Ovary (tissue), 9 donors: ENCODE measurements around the gene IL6R. TPM values are rescaled to one million over a fixed set of nuclear protein-coding genes. Genes with fewer than 3 reads are reported as not detected.
"Not testable (repeated sequence)": the region's sequence is repeated elsewhere in the genome, so short reads cannot be mapped to it uniquely, and the experiment has no call there.

Source experiments
- DNase-seq, 5 donors: peaks; one replicate each; pipeline ENCODE4 v3.0.0-alpha.2; 2019 to 2020
- H3K27ac ChIP-seq, 2 donors: fragments of 200-600 bp; one replicate each; pipeline versions ENCODE4 v1.5.1 to v1.8.0; 2019 to 2022
- H3K27me3 ChIP-seq: fragments of 200-600 bp; one replicate; pipeline ENCODE4 v1.8.0; 2022
- H3K36me3 ChIP-seq: fragments of 200-600 bp; sonication (generic); one replicate; pipeline ENCODE4 v1.5.1; 2019
- H3K4me1 ChIP-seq: one replicate; pipeline ENCODE4 v1.8.1; 2013; ENCODE audit warnings: mild to moderate bottlenecking, moderate library complexity; ENCODE audit not compliant: insufficient read depth
- H3K4me3 ChIP-seq: fragments of 200-600 bp; sonication (generic); one replicate; pipeline ENCODE4 v1.5.1; 2017
- H3K9me3 ChIP-seq, 2 donors: fragments of 200-600 bp in 1 of 2; sonication (generic) in 1 of 2; one replicate each; pipeline versions ENCODE4 v1.5.1 to v1.8.1; 2013 to 2019; ENCODE audit warnings: mild to moderate bottlenecking in 1 of 2, moderate library complexity in 1 of 2
- CTCF ChIP-seq, 3 donors: fragments of 450-650 bp in 2 of 3; fragments of 200-600 bp in 1 of 3; IDR thresholded peaks; one replicate each; pipeline versions ENCODE4 v1.5.1 to v1.8.0; 2016 to 2022; ENCODE audit warnings: antibody characterized with exemption in 3 of 3, mild to moderate bottlenecking in 1 of 3
- EP300 ChIP-seq: sonication (generic); formaldehyde crosslinking; IDR thresholded peaks from one replicate; pipeline ENCODE4 v1.6.1; 2017; ENCODE audit warnings: antibody characterized with exemption
- POLR2A ChIP-seq: fragments of 450-650 bp; IDR thresholded peaks from one replicate; pipeline ENCODE4 v1.6.1; 2017; ENCODE audit warnings: antibody characterized with exemption, mild to moderate bottlenecking, moderate library complexity
- WGBS, 3 donors: extraction: QIAGEN DNeasy Blood & Tissue Kit in 1 of 3; methylation state at CpG; one replicate each; pipeline versions ENCODE4 v1.1.5 to v1.1.7; 2013 to 2017; 5-methylcytosine and 5-hydroxymethylcytosine counted together
- intact Hi-C, 4 donors: fragments of 100-400 bp; cut with DNase I; formaldehyde crosslinking; loops; one replicate each; pipeline versions ENCODE4 v1.11.0 to v1.15.1; 2022 to 2023
- polyA plus RNA-seq, 2 donors: library from polyadenylated mRNA; stranded (reverse); fragments of 200-250 nt in 1 of 2; fragments of 350-450 nt in 1 of 2; fragmentation: Illumina TruSeq in 1 of 2; extraction: RNeasy Lipid Tissue Mini Kit (QIAGEN cat#74804) in 1 of 2; gene quantifications; one replicate each; pipeline ENCODE4 v1.2.3, GENCODE V29; 2013 to 2014
- total RNA-seq, 7 donors: library from RNA; depleted of rRNA in 2 of 7; stranded (reverse); fragments of >200 nt in 2 of 7; fragmentation: NEBNext Ultra II Directional in 3 of 7; extraction: Animal tissue kit (Norgen Biotek cat#: 25700) in 3 of 7; gene quantifications; one replicate each; pipeline versions ENCODE4 v1.1.0 to v1.2.4, GENCODE V29; 2016 to 2023
- donor health status: DM: no; HTN: no; CAD: no; lungs with moderate emphysema.
- donor health status: DM: no; HTN: no; CAD: no.
- donor health status: Bipolar disorder and iron deficiency.
- donor health status: DM: yes; HTN: yes; CAD: no.
- donor health status: DM: no; HTN: no; CAD: no.
- donor health status: DM: yes; HTN: yes; CAD: no.

Gene IL6R
- total and polyA plus RNA-seq, 9 donors: 6.5 to 37.0 (median 12.2) TPM

- TF ChIP-seq EP300 (no peak), CTCF (IDR thresholded peaks at IDR 0.05) (no peak), POLR2A (no peak)
- DNase-seq: no peak
- 81 to 82% (median 82%) methylated on average over 6 of the region's 6 CpGs for WGBS, 3 donors
- intact Hi-C loops: no loop called here
- H3K27ac ChIP-seq: no peak overlapping the region
- no peak overlapping the region for H3K4me3 ChIP-seq
- H3K36me3 ChIP-seq: no peaks in the 10 kb centered on the region
- H3K4me1 ChIP-seq: no peaks in the 10 kb centered on the region
- H3K9me3 ChIP-seq: no peaks in the 10 kb centered on the region
- H3K27me3 ChIP-seq: no peaks in the 10 kb centered on the region
Observed at GRCh38 chr1:154371436-154371835, 33.7 kb upstream of the IL6R start.

GRCh38 chr1:154373777-154374357, 31.3 kb upstream of the IL6R start:
- intact Hi-C loops, H3K36me3 ChIP-seq: not testable (repeated sequence)
- WGBS, 3 donors: 85 to 91% (median 90%) methylated on average over 7 of the region's 7 CpGs

GRCh38 chr1:154379301-154379700, 25.8 kb upstream of the IL6R start:
- intact Hi-C loops: no loop called here
- no peaks in the 10 kb centered on the region for H3K27me3 ChIP-seq
- DNase-seq: no peak
- no peak overlapping the region for H3K27ac ChIP-seq
- H3K4me1 ChIP-seq: no peaks in the 10 kb centered on the region
- no peak overlapping the region for H3K4me3 ChIP-seq
- TF ChIP-seq CTCF (IDR thresholded peaks at IDR 0.05) (no peak), EP300 (no peak), POLR2A (no peak)
- no peaks in the 10 kb centered on the region for H3K36me3 ChIP-seq
- H3K9me3 ChIP-seq: no peaks in the 10 kb centered on the region
- WGBS, 3 donors: 77 to 92% (median 85%) methylated on average over 16 of the region's 16 CpGs

More at GRCh38 chr1:154373777-154374357, 31.3 kb upstream of the IL6R start:
- not testable (repeated sequence) for H3K4me3 ChIP-seq, H3K4me1 ChIP-seq, H3K9me3 ChIP-seq, H3K27ac ChIP-seq, H3K27me3 ChIP-seq, DNase-seq

GRCh38 chr1:154384650-154385489, 20.3 kb upstream of the IL6R start:
- intact Hi-C loops: no loop called here
- WGBS, 3 donors: 76 to 79% (median 78%) methylated on average over 8 of the region's 8 CpGs
- no peak for TF ChIP-seq CTCF (IDR thresholded peaks at IDR 0.05)
- TF ChIP-seq EP300: no peak
- TF ChIP-seq POLR2A: no peak
- H3K36me3 ChIP-seq: no peaks in the 10 kb centered on the region
- DNase-seq: peak in 1 of 5 donors; percentile 1
- no peaks in the 10 kb centered on the region for H3K27me3 ChIP-seq
- H3K4me1 ChIP-seq: no peaks in the 10 kb centered on the region
- H3K27ac ChIP-seq: no peak overlapping the region
- no peak overlapping the region for H3K4me3 ChIP-seq
- H3K9me3 ChIP-seq: no peaks in the 10 kb centered on the region
